Purkinje cell (primary cell): ENCODE results near the gene IGFBPL1. TPM values are rescaled to one million over a fixed set of nuclear protein-coding genes. Genes with fewer than 3 reads are reported as not detected.

ENCODE experiments used
- polyA plus RNA-seq: library from polyadenylated mRNA; unstranded; fragments of >200 nt; fragmentation: Nextera tagmentation; gene quantifications from 2 replicates; pipeline ENCODE4 v1.2.1, GENCODE V29; 2014

Gene IGFBPL1
- 1.3 TPM in 1 of 2 replicates, not detected in the other for polyA plus RNA-seq

GRCh38 chr9:38423973-38424843, at the start of gene IGFBPL1:
IGFBPL1 (minus strand) TSS chr9:38424454; CDS start chr9:38424424, 30 bp downstream.

DNA sequence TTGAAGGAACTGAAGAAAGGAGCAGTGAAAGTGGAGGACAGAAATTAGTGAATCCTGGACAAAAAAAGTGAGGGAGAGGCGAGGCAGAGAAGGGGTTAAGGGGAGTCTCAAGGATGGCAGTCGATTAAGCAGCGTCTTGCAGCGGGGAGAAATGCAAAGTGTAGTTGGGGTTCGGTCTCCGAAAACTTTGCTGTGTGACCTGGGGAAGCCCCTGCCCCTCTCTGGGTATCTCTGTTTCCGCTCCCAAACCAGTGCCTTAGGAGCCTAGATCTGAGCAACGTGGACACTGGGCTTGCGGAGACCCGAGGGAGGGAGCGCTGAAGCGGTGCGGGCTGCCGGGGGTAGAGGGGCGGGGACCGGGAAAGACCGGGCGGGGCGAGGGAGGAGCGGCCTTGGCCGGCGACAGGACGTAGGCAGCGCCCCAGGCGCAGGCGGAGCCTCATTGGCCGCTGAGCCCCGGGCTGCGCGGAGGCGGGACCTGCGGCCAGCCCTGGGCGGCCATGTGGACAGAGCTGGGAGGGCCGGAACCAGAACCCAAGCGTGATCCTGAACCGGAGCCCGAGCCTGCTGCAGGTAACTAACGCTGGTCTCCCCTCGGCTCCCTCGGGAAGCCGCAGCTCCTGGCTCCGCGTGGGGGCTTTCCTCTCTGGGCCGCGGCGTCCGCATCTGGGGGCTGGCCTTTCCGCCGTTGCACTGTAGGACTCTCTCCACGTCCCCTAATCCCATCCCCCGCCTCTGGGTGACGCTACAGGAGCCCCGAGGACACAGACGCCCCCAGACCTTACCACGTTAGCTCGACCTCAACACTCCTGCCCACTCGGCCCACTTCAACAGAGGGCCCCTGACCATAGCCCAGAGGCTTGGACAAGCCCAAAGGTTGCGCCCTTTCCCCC, 31.8 kb downstream of the IGFBPL1 start, which contains the start of gene ALDH1B1:
TSS of gene ALDH1B1 (plus strand) at position 468 of the 893 bp plus-strand sequence. CDS start 3,047 bp downstream, outside the sequence.

Other genes with a start within 250 kb of the IGFBPL1 start
- gene ALDH1B1, start 31.8 kb downstream of the IGFBPL1 start, polyA plus RNA-seq = 6.7 and 7.7 TPM in 2 replicates
- gene ANKRD18A, start 196.1 kb upstream of the IGFBPL1 start, polyA plus RNA-seq = 1.4 and 3.1 TPM in 2 replicates